Adrenal gland (tissue), 12 donors: ENCODE measurements around the gene DNALI1. TPM values are rescaled to one million over a fixed set of nuclear protein-coding genes. Genes with fewer than 3 reads are reported as not detected.

Experiments used
- DNase-seq, 7 donors: peaks; one replicate each; pipeline ENCODE4 v3.0.0-alpha.2; 2019 to 2020
- H3K27ac ChIP-seq, 5 donors: fragments of 200-600 bp; sonication (generic) in 4 of 5; 1 replicate in 3 of 5; 2 replicates in 2 of 5; pipeline versions ENCODE4 v1.5.1 to v1.8.0; 2016 to 2020; ENCODE audit warnings: mild to moderate bottlenecking in 1 of 5
- H3K27me3 ChIP-seq: fragments of 200-600 bp; 2 replicates; pipeline ENCODE4 v1.8.0; 2021
- H3K36me3 ChIP-seq, 2 donors: fragments of 200-600 bp; replicated peaks in 1 of 2; 1 replicate in 1 of 2; 2 replicates in 1 of 2; pipeline versions ENCODE4 v1.5.1 to v1.8.0; 2018 to 2022
- H3K4me1 ChIP-seq, 2 donors: fragments of 200-600 bp; replicated peaks in 1 of 2; 1 replicate in 1 of 2; 2 replicates in 1 of 2; pipeline versions ENCODE4 v1.5.1 to v1.8.0; 2018 to 2021
- H3K4me3 ChIP-seq, 4 donors: fragments of 200-600 bp; sonication (generic) in 3 of 4; one replicate each; pipeline ENCODE4 v1.5.1; 2016 to 2018
- H3K9me3 ChIP-seq, 3 donors: fragments of 200-600 bp; sonication (generic) in 1 of 3; replicated peaks in 1 of 3; 1 replicate in 2 of 3; 2 replicates in 1 of 3; pipeline versions ENCODE4 v1.5.1 to v1.8.0; 2016 to 2021
- CTCF ChIP-seq, 6 experiments: fragments of 450-650 bp in 4 of 6; fragments of 200-600 bp in 2 of 6; sonication (generic) in 1 of 6; IDR thresholded peaks; 1 replicate in 5 of 6; 2 replicates in 1 of 6; pipeline versions ENCODE4 v1.5.1 to v1.8.0; 2016 to 2021; ENCODE audit warnings: antibody characterized with exemption in 6 of 6, mild to moderate bottlenecking in 2 of 6, moderate library complexity in 1 of 6
- POLR2A ChIP-seq, 2 donors: fragments of 450-650 bp; IDR thresholded peaks; one replicate each; pipeline ENCODE4 v1.6.1; 2017; ENCODE audit warnings: antibody characterized with exemption in 2 of 2, mild to moderate bottlenecking in 2 of 2, moderate library complexity in 1 of 2
- WGBS, 4 donors: extraction: QIAGEN DNeasy Blood & Tissue Kit in 2 of 4; methylation state at CpG; one replicate each; pipeline versions ENCODE4 v1.1.5 to v1.1.7; 2013 to 2017; 5-methylcytosine and 5-hydroxymethylcytosine counted together
- intact Hi-C, 2 donors: fragments of 100-400 bp; cut with DNase I; formaldehyde crosslinking; loops; one replicate each; pipeline versions ENCODE4 v1.14.1 to v1.15.0; 2022 to 2023
- polyA plus RNA-seq, 3 donors: library from polyadenylated mRNA; stranded (reverse); fragments of 200-250 nt in 2 of 3; fragments of 350-450 nt in 1 of 3; fragmentation: Illumina TruSeq in 1 of 3; extraction: RNeasy Lipid Tissue Mini Kit (QIAGEN cat#74804) in 1 of 3; gene quantifications; one replicate each; pipeline ENCODE4 v1.2.3, GENCODE V29; 2013 to 2014
- total RNA-seq, 9 donors: library from RNA; depleted of rRNA in 4 of 9; stranded (reverse); fragments of >200 nt in 4 of 9; fragments of 120-200 nt in 1 of 9; fragmentation: NEBNext Ultra II Directional in 1 of 9; extraction: Animal tissue kit (Norgen Biotek cat#: 25700) in 1 of 9; gene quantifications; one replicate each; pipeline versions ENCODE4 v1.1.0 to v1.2.4, GENCODE V29; 2013 to 2023
- donor health status: healthy with polysubstance abuse.
- donor health status: Bipolar disorder and iron deficiency.
- donor health status: DM: yes; HTN: yes; CAD: no.
- donor health status: DM: no; HTN: no; CAD: no.
- donor health status: DM: no; HTN: no; CAD: no.
- donor health status: DM: yes; HTN: yes; CAD: no.

DNALI1 gene
- total and polyA plus RNA-seq, 12 donors, result 6.1 to 41.6 (median 15.7) TPM

- H3K4me1 ChIP-seq, result peaks cover 3 to 5% of the 10 kb centered on the region in 2 donors
- no peak overlapping the region for H3K4me3 ChIP-seq
- no peak overlapping the region for H3K27ac ChIP-seq
- TF ChIP-seq CTCF (IDR thresholded peaks at IDR 0.05) (no peak), POLR2A (IDR thresholded peaks at IDR 0.05) (no peak)
- no peaks in the 10 kb centered on the region for H3K9me3 ChIP-seq
- H3K36me3 ChIP-seq, result peaks cover 0 to 61% of the 10 kb centered on the region in 2 donors
- no peak for DNase-seq
- intact Hi-C loops, result no loop called here
- no peaks in the 10 kb centered on the region for H3K27me3 ChIP-seq
- WGBS, 4 donors, result 88 to 98% (median 92%) methylated on average over 2 of the region's 2 CpGs
These were observed 32.2 kb downstream of the DNALI1 start for GRCh38 chr1:37588939-37589338.

DNA sequence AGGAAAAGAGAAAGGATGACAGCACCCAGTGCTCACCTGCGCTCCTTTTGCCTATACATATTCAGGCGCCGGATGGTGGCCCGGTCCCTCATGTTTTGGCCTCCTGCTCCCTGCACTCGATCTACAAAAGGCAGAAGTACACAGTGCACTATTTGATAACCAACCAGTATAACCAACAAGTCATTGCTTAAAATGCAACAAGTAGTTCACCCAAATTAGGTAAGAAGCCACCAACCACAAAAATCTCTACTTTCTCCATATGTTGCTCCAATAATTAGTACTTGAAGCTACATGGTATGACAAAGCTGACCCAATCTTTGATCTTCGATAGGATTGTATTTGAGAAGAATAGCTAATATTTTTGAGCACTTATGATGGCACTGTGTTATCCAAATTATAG, 37.0 kb downstream of the DNALI1 start:
- peaks cover 6 to 24% of the 10 kb centered on the region in 2 donors for H3K4me1 ChIP-seq
- TF ChIP-seq POLR2A (IDR thresholded peaks at IDR 0.05) (no peak), CTCF (IDR thresholded peaks at IDR 0.05) (no peak)
- 88 to 97% (median 95%) methylated on average over 6 of the region's 6 CpGs for WGBS, 4 donors
- intact Hi-C loops, result loop anchor here in 1 of 2 donors (5.0 kb wide), 1 partner anchor 274 kb away; no protein-coding TSS in a partner anchor
- H3K36me3 ChIP-seq, result peaks cover 0 to 41% of the 10 kb centered on the region in 2 donors
- H3K4me3 ChIP-seq, result no peak overlapping the region
- H3K27ac ChIP-seq, result no peak overlapping the region
- no peaks in the 10 kb centered on the region for H3K9me3 ChIP-seq
- H3K27me3 ChIP-seq, result no peaks in the 10 kb centered on the region
- DNase-seq, result no peak

DNA sequence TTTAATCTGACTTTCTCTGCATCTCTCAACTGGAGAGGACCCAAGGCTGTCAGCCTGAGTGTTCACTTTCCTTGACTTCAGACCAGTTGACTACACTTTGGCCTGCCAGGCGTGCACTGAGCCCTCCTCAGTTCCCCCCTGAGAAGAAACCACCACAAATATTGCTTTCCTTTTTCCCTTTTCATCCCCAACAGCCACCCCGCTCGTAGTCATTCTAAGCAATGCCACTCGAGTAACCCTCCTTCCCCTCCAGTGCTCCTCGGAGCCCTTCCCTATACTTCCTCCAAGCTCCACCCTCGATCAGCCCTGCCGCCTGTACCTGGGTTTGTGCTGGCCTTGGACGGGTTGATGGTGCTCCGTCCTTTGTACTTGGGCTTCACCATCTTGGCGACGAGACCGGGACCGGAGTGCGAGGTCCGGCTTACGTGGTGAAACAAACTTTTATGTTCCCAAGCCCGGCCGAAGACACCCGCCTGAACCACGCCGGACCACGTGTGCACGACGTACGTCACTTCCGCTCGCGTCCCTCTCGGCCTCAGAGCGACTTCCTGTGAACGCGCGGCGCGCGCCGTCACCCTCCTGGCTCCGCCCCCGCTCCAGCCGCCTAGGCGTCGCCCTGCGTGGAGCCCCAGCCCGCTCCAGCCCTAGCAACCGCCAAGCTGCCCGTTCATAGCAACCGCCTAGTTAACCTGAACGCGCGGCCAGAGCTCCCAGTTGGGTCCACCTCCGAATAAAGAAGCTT, 38.9 kb downstream of the DNALI1 start, which contains the start of gene GNL2:
TSS of gene GNL2 (minus strand) at position 498 of the 742 bp plus-strand sequence. CDS start at position 383, 115 bp downstream.
- Histone ChIP-seq H3K4me1 (peaks cover 6 to 24% of the 10 kb centered on the region in 2 donors), H3K4me3 (peak within 1 kb of the TSS; percentile 47 to 87 (median 74)), H3K9me3 (no peaks in the 10 kb centered on the region), H3K27ac (peak within 1 kb of the TSS in 4 of 5 donors; percentile 68 to 92 (median 76)), H3K36me3 (peaks cover 0 to 25% of the 10 kb centered on the region in 2 donors), H3K27me3 (no peaks in the 10 kb centered on the region)
- TF ChIP-seq CTCF (IDR thresholded peaks at IDR 0.05) (peak in 1 of 6 experiments; percentile 5), POLR2A (IDR thresholded peaks at IDR 0.05) (peak; percentile 45 to 77)
- DNase-seq, result peak; percentile 96 to 99 (median 97)
- 0 to 1% (median 1%) methylated on average over 33 to 51 of the region's 51 CpGs for WGBS, 4 donors
- intact Hi-C loops, result loop anchor here in 1 of 2 donors (5.0 kb wide), 1 partner anchor 87 kb away; no protein-coding TSS in a partner anchor

GRCh38 chr1:37596182-37596667, 39.5 kb downstream of the DNALI1 start:
- WGBS, 4 donors, result 0 to 2% (median 1%) methylated on average over 3 of the region's 3 CpGs
- Histone ChIP-seq H3K4me1 (peaks cover 6 to 24% of the 10 kb centered on the region in 2 donors), H3K36me3 (peaks cover 0 to 21% of the 10 kb centered on the region in 2 donors), H3K27ac (peak overlapping the region in 3 of 5 donors; percentile 74 to 92 (median 79)), H3K4me3 (peak overlapping the region in 2 of 4 donors; percentile 78 to 87), H3K27me3 (no peaks in the 10 kb centered on the region), H3K9me3 (no peaks in the 10 kb centered on the region)
- DNase-seq, result no peak
- TF ChIP-seq CTCF (IDR thresholded peaks at IDR 0.05), result no peak
- no peak for TF ChIP-seq POLR2A (IDR thresholded peaks at IDR 0.05)
- intact Hi-C loops, result loop anchor here in 1 of 2 donors (5.0 kb wide), 1 partner anchor 86 kb away; no protein-coding TSS in a partner anchor
